K562 (cell line): Measurements from ENCODE around the gene GRK1. TPM values are rescaled to one million over a fixed set of nuclear protein-coding genes. Genes with fewer than 3 reads are reported as not detected.

Experiments used
- ATAC-seq: fragments of 200-7000 bp; cut with Tn5 transposase; 3 replicates; pipeline ENCODE4 v1.9.1; 2020; ENCODE audit warnings: moderate library complexity
- BruUV-seq: library from RNA; stranded (reverse); fragments of 400-500 nt; replicated peaks from 2 replicates; lab custom pipeline; 2021; lab: Mats Ljungman, UMichigan
- CTCF ChIA-PET: fragments of 300-600 bp; formaldehyde crosslinking; extraction: SDS; loops from one replicate; lab custom pipeline; 2021; ENCODE audit warnings: low intra/inter-chr PET ratio; lab: Yijun Ruan, JAX
- POLR2A ChIA-PET: fragments of 300-600, 350-650 bp; sonication (Branson Sonifier 250); formaldehyde crosslinking; extraction: SDS; loops from one replicate; lab custom pipeline; 2021; ENCODE audit warnings: antibody characterized with exemption, inconsistent platforms; lab: Yijun Ruan, JAX
- DNase-seq, 4 experiments: peaks; one replicate each; pipeline versions ENCODE4 v3.0.0 to v3.0.0-alpha.2; 2011 to 2018; ENCODE audit warnings: low spot score in 3 of 4, mixed read lengths in 3 of 4; ENCODE audit errors: extremely low read depth in 1 of 4
- FAIRE-seq: peaks from 2 replicates; lab custom pipeline; 2011; peaks lifted over from hg19 to GRCh38; lab: Jason Lieb, UNC
- H2AFZ ChIP-seq: 2 replicates; pipeline ENCODE4 v1.6.0; 2011; ENCODE audit warnings: low read depth, low read length, control low read depth, inconsistent platforms
- H3K27ac ChIP-seq: fragments of 200-600 bp; 3 replicates; pipeline ENCODE4 v1.8.0; 2011; ENCODE audit warnings: low read depth, mild to moderate bottlenecking, control low read depth, inconsistent platforms, low read length, moderate library complexity, mixed read lengths; ENCODE audit errors: extremely low read depth
- H3K27me3 ChIP-seq, 2 experiments: fragments of 300-600 bp in 1 of 2; 2 replicates in 1 of 2; 3 replicates in 1 of 2; pipeline versions ENCODE4 v1.6.0 to v1.8.0; 2011; ENCODE audit warnings: inconsistent platforms in 2 of 2, low read length in 2 of 2, mild to moderate bottlenecking in 1 of 2, mixed read lengths in 1 of 2, moderate library complexity in 1 of 2; ENCODE audit not compliant: control insufficient read depth in 2 of 2, insufficient read depth in 2 of 2
- H3K36me3 ChIP-seq: fragments of 300-600 bp; 3 replicates; pipeline ENCODE4 v1.8.0; 2011; ENCODE audit warnings: mild to moderate bottlenecking, low read length, inconsistent platforms; ENCODE audit not compliant: control insufficient read depth, insufficient read depth
- H3K4me1 ChIP-seq, 2 experiments: fragments of 200-600 bp in 1 of 2; replicated peaks in 1 of 2; 2 replicates in 1 of 2; 3 replicates in 1 of 2; pipeline versions ENCODE4 v1.5.1 to v1.8.0; 2011; ENCODE audit warnings: inconsistent platforms in 2 of 2, low read length in 2 of 2, mild to moderate bottlenecking in 1 of 2, mixed read lengths in 1 of 2, moderate library complexity in 1 of 2; ENCODE audit not compliant: control insufficient read depth in 2 of 2, insufficient read depth in 2 of 2
- H3K4me2 ChIP-seq: 2 replicates; pipeline ENCODE4 v1.6.1; 2011; ENCODE audit warnings: low read length, control low read depth, inconsistent platforms, mixed read lengths; ENCODE audit not compliant: insufficient read depth
- H3K4me3 ChIP-seq: fragments of 200-600 bp; sonication (generic), shearing (Covaris generic); 2 replicates; pipeline ENCODE4 v1.5.1; 2016; ENCODE audit warnings: control low read depth, inconsistent platforms
- H3K79me2 ChIP-seq: fragments of 200-600 bp; 3 replicates; pipeline ENCODE4 v1.8.0; 2011; ENCODE audit warnings: low read length, inconsistent platforms; ENCODE audit not compliant: control insufficient read depth, insufficient read depth
- H3K9ac ChIP-seq, 2 experiments: 2 replicates each; pipeline versions ENCODE4 v1.6.0 to v1.6.1; 2011; ENCODE audit warnings: low read depth in 2 of 2, low read length in 2 of 2, control low read depth in 1 of 2, inconsistent platforms in 1 of 2, mild to moderate bottlenecking in 1 of 2, mixed read lengths in 1 of 2; ENCODE audit not compliant: insufficient read depth in 1 of 2
- H3K9me1 ChIP-seq: one replicate; pipeline ENCODE4 v1.6.0; 2011; ENCODE audit warnings: inconsistent platforms, mild to moderate bottlenecking, low read length, moderate library complexity; ENCODE audit not compliant: control insufficient read depth, insufficient read depth
- H3K9me3 ChIP-seq: replicated peaks from 2 replicates; pipeline ENCODE4 v1.5.1; 2011; ENCODE audit warnings: low read depth, low read length, inconsistent platforms; ENCODE audit not compliant: control insufficient read depth, insufficient read depth
- H4K20me1 ChIP-seq: replicated peaks from 2 replicates; pipeline ENCODE4 v1.6.1; 2011; ENCODE audit warnings: low read length, inconsistent platforms, mixed read lengths; ENCODE audit not compliant: control insufficient read depth, insufficient read depth
- HNRNPL ChIP-seq: fragments of 200-400 bp; formaldehyde crosslinking; IDR thresholded peaks from 2 replicates; pipeline ENCODE4 v1.6.1; 2017; ENCODE audit warnings: low read depth, mild to moderate bottlenecking, low read length
- ZSCAN32 ChIP-seq: fragments of 450-650 bp; formaldehyde crosslinking; IDR thresholded peaks from 2 replicates; pipeline ENCODE4 v1.4.0; 2020; ENCODE audit warnings: mild to moderate bottlenecking, moderate library complexity
- WGBS: fragments of 100-300 bp; shearing (Covaris generic); methylation state at CpG from one replicate; pipeline ENCODE4 v1.1.6; 2016; ENCODE audit warnings: low coverage, mixed read lengths; ENCODE audit not compliant: insufficient coverage; ENCODE audit errors: missing lambda C conversion rate; 5-methylcytosine and 5-hydroxymethylcytosine counted together
- in situ Hi-C: fragments of 300-500 bp; cut with MboI; formaldehyde crosslinking; loops from 4 replicates; pipeline ENCODE4 v1.15.0; 2018; ENCODE audit warnings: inconsistent platforms, mixed read lengths
- intact Hi-C: fragments of 100-400 bp; cut with micrococcal nuclease; formaldehyde crosslinking; loops from 2 replicates; pipeline ENCODE4 v1.14.2; 2022
- polyA plus RNA-seq, 8 experiments: library from polyadenylated mRNA; depleted of rRNA in 4 of 8; stranded (reverse) in 5 of 8; unstranded in 3 of 8; fragments of >200 nt; fragmentation: Nextera tagmentation in 2 of 8; fragmentation: Illumina TruSeq in 1 of 8; extraction: Ambion mirVana in 2 of 8; extraction: Trizol in 1 of 8; gene quantifications; 2 replicates each; pipeline versions ENCODE4 v1.2.1 to v1.2.3, GENCODE V29; 2011 to 2014; ENCODE audit warnings: inconsistent platforms in 1 of 8, missing spikeins in 1 of 8
- total RNA-seq, 7 experiments: library from RNA; depleted of rRNA in 6 of 7; stranded (reverse); fragments of >200 nt in 6 of 7; fragmentation: Illumina TruSeq in 2 of 7; extraction: Trizol in 2 of 7; gene quantifications; 2 replicates each; pipeline versions ENCODE4 v1.2.1 to v1.2.3, GENCODE V29; 2011 to 2021; ENCODE audit warnings: low replicate concordance in 1 of 7
- TF ChIP-seq, protein P1 (sequence below): fragments of 250-450 bp; sonication (Bioruptor Pico); IDR thresholded peaks from 2 replicates; pipeline ENCODE4 v1.8.0; 2022; ENCODE audit warnings: moderate library complexity, mild to moderate bottlenecking, inconsistent platforms
- TF ChIP-seq, protein P2 (sequence below): fragments of 450-650 bp; IDR thresholded peaks from 2 replicates; pipeline ENCODE4 v1.6.1; 2018; ENCODE audit not compliant: partially characterized antibody
- TF ChIP-seq, protein P3 (sequence below), 2 experiments: fragments of 450-650 bp in 1 of 2; sonication (generic) in 1 of 2; formaldehyde crosslinking in 1 of 2; IDR thresholded peaks in 1 of 2; conservative IDR thresholded peaks in 1 of 2; 2 replicates each; pipeline versions ENCODE4 v1.6.1 to v1.8.1; 2016 to 2023; ENCODE audit warnings: mild to moderate bottlenecking in 2 of 2, moderate library complexity in 2 of 2, inconsistent platforms in 1 of 2, missing genetic modification reagents in 1 of 2

The GRK1 gene
- total and polyA plus RNA-seq, 9 of the 15 experiments (the other 6 are each of a cell fraction or from before 2014, with no cell fraction given): 0.09 TPM; not detected in 8

DNA sequence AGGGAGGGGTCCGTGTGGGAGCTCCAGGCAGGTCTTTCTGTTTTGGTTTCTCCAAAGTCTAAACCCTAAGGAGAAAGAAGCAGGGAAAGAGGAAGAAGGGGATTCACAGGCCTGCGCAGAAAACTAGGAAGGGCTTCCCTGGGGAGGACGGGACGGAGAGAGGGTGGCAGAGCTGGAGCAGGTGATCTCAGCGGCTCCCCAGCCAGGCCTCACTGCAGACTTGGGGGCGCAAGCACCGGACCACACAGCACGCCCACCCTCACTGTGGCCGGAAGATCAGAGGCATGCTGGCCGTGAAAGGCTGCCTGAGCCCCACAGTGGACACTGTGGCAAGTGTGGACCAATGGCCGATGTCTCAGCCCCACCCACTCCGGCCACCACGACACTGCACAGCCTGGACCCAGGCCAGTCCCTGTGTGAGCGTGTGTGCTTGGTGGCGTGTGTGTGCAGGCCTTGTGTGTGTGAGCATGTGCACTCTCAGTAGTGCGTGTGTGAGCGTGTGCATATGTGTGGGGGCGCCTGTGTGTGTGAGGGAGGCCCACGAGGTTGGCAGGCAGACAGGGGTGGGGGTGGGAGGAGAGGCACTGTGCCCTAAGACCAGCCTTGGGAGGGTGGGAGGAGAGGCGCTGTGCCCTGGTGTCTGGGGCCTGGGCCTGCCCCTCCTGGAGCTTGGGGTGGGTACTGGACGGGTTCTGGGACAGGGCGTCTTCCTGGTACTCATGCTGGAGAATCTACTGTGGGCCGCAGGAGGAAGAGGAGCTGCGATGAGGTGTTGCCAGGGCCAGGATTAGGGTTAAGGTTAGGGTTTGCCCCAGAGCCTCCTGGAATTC, 76.6 kb downstream of the GRK1 start (continued):
- TF ChIP-seq, protein P1, sequence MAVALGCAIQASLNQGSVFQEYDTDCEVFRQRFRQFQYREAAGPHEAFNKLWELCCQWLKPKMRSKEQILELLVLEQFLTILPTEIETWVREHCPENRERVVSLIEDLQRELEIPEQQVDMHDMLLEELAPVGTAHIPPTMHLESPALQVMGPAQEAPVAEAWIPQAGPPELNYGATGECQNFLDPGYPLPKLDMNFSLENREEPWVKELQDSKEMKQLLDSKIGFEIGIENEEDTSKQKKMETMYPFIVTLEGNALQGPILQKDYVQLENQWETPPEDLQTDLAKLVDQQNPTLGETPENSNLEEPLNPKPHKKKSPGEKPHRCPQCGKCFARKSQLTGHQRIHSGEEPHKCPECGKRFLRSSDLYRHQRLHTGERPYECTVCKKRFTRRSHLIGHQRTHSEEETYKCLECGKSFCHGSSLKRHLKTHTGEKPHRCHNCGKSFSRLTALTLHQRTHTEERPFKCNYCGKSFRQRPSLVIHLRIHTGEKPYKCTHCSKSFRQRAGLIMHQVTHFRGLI: no peak

DNA sequence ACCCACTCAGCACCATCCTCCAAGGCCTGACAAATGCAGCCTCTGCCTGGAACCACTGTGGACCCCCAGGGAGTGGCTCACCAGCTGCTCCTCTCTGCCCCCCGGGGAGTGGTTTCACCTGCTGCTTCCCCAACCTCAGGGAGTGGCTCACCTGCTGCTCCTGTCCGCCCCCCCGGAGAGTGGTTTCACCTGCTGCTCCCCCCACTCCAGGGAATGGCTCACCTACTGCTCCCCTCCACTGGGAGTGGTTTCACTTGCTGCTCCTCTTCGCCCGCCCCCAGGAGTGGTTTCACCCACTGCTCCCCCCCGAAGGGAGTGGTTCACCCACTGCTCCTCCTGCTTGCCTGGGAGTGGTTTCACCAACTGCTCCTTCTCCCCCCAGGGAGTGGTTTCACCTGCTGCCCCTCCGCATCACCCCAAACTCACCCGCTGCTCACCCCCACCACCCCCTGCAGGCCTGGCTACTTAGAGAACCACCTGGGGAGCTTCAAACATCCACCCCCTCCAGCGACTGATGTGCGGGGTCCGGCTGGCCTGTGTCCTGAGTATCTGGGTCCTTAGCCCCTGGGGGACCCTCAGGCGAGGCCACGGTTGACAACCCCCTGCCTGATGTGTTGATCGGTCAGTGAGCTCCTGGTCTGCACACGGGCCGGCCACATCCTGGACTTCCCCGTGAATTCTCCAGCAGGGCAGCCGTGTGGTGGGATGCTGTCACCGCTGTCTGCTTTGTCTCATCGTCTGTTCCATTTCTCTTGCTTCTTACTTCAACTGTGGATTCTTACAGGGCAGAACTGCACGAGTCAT, 77.4 kb downstream of the GRK1 start:
- peaks cover 10 to 78% of the 10 kb centered on the region in 2 experiments; a peak in 4 of 5 replicates for H3K27me3 ChIP-seq
- in situ Hi-C loops: loop anchor here (5.0 kb wide), 1 partner anchor 72 kb away; no protein-coding TSS in a partner anchor
- no peak for ATAC-seq

More for the DNA sequence above, 77.4 kb downstream of the GRK1 start:
- no TSS peak for BruUV-seq
- Histone ChIP-seq H3K36me3 (no peaks in the 10 kb centered on the region), H3K4me3 (no peak overlapping the region), H3K9ac (no peak overlapping the region), H3K79me2 (no peaks in the 10 kb centered on the region), H3K27ac (no peak overlapping the region), H2AFZ (no peak overlapping the region), H3K9me1 (no peaks in the 10 kb centered on the region), H4K20me1 (peaks cover 7% of the 10 kb centered on the region; the same call in 1 of the 2 replicates), H3K4me1 (peaks cover 4 to 38% of the 10 kb centered on the region in 2 experiments; a peak in 4 of 5 replicates), H3K4me2 (no peak overlapping the region), H3K9me3 (no peaks in the 10 kb centered on the region)
- DNase-seq: no peak
- WGBS: 14% methylated on average over 13 of the region's 21 CpGs
- no peak for FAIRE-seq
- POLR2A ChIA-PET: no interaction called here
- intact Hi-C loops: no loop called here
- CTCF ChIA-PET: no interaction called here
- TF ChIP-seq ZSCAN32 (CRISPR knock-in tag) (no peak), HNRNPL (no peak)
- TF ChIP-seq, protein P2, sequence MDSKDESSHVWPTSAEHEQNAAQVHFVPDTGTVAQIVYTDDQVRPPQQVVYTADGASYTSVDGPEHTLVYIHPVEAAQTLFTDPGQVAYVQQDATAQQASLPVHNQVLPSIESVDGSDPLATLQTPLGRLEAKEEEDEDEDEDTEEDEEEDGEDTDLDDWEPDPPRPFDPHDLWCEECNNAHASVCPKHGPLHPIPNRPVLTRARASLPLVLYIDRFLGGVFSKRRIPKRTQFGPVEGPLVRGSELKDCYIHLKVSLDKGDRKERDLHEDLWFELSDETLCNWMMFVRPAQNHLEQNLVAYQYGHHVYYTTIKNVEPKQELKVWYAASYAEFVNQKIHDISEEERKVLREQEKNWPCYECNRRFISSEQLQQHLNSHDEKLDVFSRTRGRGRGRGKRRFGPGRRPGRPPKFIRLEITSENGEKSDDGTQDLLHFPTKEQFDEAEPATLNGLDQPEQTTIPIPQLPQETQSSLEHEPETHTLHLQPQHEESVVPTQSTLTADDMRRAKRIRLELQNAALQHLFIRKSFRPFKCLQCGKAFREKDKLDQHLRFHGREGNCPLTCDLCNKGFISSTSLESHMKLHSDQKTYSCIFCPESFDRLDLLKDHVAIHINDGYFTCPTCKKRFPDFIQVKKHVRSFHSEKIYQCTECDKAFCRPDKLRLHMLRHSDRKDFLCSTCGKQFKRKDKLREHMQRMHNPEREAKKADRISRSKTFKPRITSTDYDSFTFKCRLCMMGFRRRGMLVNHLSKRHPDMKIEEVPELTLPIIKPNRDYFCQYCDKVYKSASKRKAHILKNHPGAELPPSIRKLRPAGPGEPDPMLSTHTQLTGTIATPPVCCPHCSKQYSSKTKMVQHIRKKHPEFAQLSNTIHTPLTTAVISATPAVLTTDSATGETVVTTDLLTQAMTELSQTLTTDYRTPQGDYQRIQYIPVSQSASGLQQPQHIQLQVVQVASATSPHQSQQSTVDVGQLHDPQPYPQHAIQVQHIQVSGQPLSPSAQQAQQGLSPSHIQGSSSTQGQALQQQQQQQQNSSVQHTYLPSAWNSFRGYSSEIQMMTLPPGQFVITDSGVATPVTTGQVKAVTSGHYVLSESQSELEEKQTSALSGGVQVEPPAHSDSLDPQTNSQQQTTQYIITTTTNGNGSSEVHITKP: peak; percentile 36
- TF ChIP-seq, protein P3, sequence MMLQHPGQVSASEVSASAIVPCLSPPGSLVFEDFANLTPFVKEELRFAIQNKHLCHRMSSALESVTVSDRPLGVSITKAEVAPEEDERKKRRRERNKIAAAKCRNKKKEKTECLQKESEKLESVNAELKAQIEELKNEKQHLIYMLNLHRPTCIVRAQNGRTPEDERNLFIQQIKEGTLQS (IDR thresholded peaks at IDR 0.05): no peak
- TF ChIP-seq, protein P3 (CRISPR knock-in tag; conservative IDR thresholded peaks at IDR 0.05): no peak
